Stimulated activated CD8-positive, alpha-beta memory T cell treated with anti-CD3 and anti-CD28 coated beads, Interleukin-2, amount 100 ng/mL, for 1 hour (primary cell): Measurements from ENCODE around the gene WWTR1.

Experiments used
- DNase-seq, 2 donors: peaks; one replicate each; pipeline ENCODE4 v3.0.0-alpha.2; 2020; ENCODE audit warnings: low read depth in 2 of 2

The WWTR1 gene

GRCh38 chr3:149623824-149624223, 34.0 kb downstream of the WWTR1 start:
- no peak for DNase-seq

GRCh38 chr3:149621218-149622005, 36.4 kb downstream of the WWTR1 start:
- no peak for DNase-seq

- DNase-seq: no peak
Observed at GRCh38 chr3:149620291-149621020, 37.4 kb downstream of the WWTR1 start.

- DNase-seq: no peak
Observed at GRCh38 chr3:149619136-149619535, 38.7 kb downstream of the WWTR1 start.

- DNase-seq: no peak
Observed at GRCh38 chr3:149618151-149619123, 39.4 kb downstream of the WWTR1 start.

GRCh38 chr3:149615731-149616221, 42.0 kb downstream of the WWTR1 start:
- no peak for DNase-seq

- no peak for DNase-seq
Observed at GRCh38 chr3:149613988-149614387, 43.8 kb downstream of the WWTR1 start.

GRCh38 chr3:149612456-149612855, 45.4 kb downstream of the WWTR1 start:
- DNase-seq: no peak

GRCh38 chr3:149611149-149611548, 46.7 kb downstream of the WWTR1 start:
- DNase-seq: no peak

- no peak for DNase-seq
Observed at GRCh38 chr3:149610351-149611105, 47.3 kb downstream of the WWTR1 start.

- DNase-seq: no peak
Observed at GRCh38 chr3:149609595-149609994, 48.2 kb downstream of the WWTR1 start.

GRCh38 chr3:149608987-149609386, 48.8 kb downstream of the WWTR1 start:
- DNase-seq: no peak

- no peak for DNase-seq
Observed at GRCh38 chr3:149605902-149606301, 51.9 kb downstream of the WWTR1 start.

GRCh38 chr3:149604125-149604875, 53.5 kb downstream of the WWTR1 start:
- DNase-seq: no peak

- no peak for DNase-seq
Observed at GRCh38 chr3:149603126-149604074, 54.4 kb downstream of the WWTR1 start.

- DNase-seq: no peak
Observed at GRCh38 chr3:149600634-149601033, 57.2 kb downstream of the WWTR1 start.

- DNase-seq: no peak
Observed at GRCh38 chr3:149599236-149599635, 58.6 kb downstream of the WWTR1 start.

GRCh38 chr3:149596134-149596770, 61.6 kb downstream of the WWTR1 start:
- no peak for DNase-seq
